GM18868 (cell line): ENCODE results near the gene AHDC1.
"Not testable (repeated sequence)": the region's sequence is repeated elsewhere in the genome, so short reads cannot be mapped to it uniquely, and the experiment has no call there.

Source experiments
- ATAC-seq: cut with Tn5 transposase; IDR thresholded peaks from one replicate; pipeline ENCODE4 v1.9.1; 2021; ENCODE audit warnings: mild to moderate bottlenecking, moderate library complexity; ENCODE audit not compliant: unreplicated experiment

The AHDC1 gene

GRCh38 chr1:27634177-27634984 lies 30.4 kb upstream of the AHDC1 start:
- ATAC-seq, result no peak

DNA sequence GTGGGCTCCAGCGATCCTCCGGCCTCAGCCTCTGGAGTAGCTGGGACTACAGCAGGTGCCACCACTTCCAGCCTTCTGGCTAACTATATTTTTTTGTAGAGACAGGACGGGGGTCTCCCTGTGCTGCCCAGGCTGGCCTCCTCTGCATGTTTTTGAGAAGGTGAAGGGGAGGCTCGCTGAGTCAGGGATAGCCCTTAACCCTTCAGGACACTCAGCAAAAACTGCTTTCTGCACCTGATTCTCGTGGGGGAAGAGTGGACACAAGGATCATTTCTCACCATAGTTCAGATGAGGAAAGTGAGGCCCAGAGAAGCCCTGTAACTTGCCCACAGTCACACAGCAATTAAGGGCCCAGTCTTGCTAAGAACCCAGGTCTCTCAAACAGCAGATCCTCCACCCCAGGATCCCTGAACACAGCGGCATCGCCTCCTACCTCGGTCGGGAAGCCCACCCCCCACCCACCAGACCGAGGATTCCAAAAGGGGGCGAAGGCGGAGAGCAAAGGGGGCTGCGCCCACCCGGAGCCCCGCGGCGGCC lies 29.8 kb upstream of the AHDC1 start:
- ATAC-seq, result no peak

DNA sequence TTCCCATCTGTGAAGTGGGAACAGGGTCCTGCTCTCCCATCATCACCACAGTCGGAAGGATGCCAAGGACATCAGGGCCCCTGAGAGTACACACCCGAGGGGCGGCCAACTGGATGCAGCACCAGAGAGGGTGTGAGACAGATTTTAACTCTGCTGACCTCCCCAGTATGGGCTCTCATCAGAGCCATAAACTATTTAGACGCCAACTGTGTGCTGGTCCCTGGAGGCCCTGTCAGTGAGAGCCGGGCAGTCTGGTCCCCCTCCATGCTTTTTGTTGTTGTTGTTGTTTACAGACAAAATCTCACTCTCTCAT lies 29.3 kb upstream of the AHDC1 start:
- no peak for ATAC-seq

GRCh38 chr1:27632387-27633297 lies 28.7 kb upstream of the AHDC1 start:
- ATAC-seq, result peak; percentile 47

DNA sequence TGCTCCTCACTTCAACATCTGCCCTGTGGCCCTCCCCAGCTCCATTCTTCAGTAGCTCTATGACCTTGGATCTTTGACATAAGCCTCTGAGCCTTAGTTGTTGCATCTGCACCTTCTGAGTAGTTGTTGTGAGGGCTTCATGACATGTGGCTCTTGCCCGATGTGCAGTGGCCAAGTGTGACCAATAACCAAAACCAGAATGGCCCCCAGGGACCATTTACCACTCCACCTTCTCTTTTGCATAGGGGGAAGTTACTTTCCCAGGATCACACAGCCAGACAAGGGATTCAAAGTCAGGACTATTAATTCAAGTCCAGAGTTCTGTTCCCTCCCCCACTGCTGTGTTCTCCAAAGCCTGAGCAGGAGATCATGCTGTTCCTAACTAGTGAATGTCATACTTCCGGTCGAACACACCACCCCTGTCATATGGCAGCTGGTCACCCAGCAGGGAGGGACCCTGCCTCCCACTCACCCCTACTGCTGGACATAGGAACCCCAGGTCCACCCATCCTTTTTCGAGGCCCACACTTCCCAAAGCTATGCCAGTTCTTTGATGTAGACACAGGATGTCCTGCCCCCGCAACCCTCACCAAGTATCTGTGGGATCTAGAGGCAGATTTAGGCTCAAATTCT lies 27.0 kb upstream of the AHDC1 start:
- ATAC-seq, result no peak

DNA sequence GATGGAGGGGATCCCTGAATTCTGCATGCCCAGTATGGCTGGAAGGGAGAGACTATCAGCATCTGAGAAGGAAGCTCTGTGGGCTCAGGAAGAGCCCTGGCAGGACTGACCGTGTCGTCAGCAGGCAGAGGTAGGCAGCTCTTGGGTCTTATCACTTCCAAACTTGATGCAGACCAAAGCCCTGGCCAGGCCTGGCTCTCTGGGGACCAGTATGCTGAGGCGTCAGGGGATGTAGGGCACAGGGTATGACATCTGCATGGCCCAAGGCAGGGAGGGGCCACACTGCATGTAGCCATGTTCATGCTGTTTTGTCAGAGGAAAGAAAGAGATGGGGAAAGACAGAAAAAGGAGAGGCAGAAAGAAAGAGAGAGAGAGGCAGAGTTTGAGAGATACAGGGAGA lies 24.8 kb upstream of the AHDC1 start:
- ATAC-seq, result no peak

DNA sequence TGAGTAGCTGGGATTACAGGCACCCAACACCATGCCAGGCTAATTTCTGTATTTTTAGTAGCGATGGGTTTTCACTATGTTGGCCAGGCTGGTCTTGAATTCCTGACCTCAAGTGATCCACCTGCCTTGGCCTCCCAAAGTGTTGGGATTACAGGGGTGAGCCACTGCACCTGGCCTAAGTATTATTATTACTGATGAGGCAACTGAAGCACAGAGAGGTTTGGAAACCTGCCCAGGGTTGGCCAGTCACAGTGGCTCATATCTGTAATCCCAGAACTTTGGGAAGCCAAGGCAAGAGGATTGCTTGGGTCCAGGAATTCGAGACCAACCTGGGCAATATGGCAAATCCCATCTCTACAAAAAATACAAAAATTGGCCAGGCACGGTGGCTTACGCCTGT lies 23.8 kb upstream of the AHDC1 start:
- ATAC-seq, result not testable (repeated sequence)

DNA sequence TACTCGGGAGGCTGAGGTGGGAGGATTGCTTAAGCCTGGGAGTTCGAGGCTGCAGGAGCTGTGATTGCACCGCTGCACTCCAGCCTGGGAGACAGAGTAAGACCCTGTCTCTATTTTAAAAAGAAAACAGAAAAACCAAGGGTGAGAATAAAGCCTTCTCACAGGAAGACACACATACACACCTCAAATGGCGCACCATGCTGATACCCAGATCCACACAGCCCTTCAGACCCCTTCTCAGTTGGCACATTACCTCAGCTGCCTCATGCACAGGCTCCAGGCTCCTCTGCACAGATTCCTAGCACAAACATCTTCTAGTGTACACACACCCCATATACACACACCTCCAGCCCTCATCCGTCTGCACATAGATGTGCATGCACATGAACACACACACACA lies 23.1 kb upstream of the AHDC1 start:
- no peak for ATAC-seq

GRCh38 chr1:27626031-27626935 lies 22.3 kb upstream of the AHDC1 start:
- ATAC-seq, result no peak

DNA sequence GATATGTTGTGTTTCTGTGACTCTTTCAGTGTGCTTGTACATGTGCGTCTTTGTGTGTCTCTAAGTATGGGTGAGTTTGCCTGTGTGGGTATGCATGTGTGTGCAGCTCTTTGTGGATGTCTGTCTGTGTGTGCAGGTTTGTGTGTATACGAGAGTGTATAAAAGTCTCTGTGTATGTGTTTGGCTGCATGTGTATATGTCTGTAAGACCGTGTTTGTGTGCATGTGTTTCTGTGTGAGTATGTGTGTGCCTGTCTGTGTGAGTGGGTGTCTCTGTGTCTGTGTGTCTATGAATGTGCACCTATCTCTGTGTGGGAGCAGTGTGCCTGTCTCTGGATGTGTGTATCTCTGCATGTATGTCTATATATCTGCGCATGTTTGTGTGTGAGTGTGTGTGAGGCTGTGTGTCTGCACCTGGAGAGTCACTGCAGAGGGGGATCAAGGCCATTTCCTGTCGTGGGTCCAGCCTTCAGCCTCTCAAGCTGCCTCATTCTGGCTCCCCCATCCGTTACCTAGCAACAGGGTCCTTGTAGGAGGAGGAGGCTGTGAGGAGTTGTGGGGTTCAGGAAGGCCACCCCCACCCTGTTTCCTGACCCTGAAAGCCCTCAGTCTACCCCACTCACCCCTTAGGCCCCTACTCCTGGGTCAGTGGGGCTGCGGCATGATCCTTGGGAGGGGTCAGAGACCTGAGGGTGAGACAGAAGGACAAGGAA lies 20.7 kb upstream of the AHDC1 start:
- ATAC-seq, result no peak

DNA sequence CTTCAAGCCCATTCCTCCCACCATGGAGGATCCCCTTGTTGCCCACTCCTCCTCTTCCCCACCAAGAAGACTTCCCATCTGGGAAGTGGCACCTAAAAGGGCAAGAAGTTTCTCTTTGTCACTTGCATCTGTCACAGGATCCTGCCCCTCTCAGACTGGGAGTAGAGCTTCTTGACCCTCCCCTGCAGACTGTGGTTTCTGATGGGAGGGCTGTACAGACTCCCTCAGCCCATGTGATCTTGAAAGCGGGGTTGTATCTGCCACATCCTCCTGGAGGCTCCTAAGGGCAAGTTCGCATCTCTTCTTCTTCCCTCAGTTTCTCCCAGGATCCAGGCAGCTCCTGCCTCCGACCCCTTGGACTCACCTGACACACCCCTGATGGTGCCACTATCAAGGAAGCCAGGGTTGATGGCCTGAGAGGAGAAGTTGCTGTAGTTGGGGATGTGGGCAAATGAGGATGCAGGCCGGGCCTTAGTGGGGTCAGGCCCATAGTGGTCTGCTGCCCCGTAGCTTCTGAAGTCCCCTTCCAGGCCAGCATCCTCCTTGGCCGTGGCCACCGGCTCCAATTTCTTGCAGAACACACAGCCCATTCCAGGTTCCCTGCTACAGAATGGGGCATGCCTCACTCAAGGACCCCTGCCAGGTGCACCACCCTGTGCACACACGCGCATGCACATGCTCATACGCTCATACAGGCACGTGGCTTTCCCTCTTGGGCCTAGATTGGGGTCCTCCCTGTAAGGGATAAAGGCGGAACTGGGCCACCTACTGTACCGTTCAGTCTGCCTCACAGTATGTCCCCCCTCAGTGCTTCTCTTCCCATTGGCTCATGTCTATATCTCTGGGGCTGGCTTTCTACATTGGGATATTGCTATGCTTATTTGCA lies 19.6 kb upstream of the AHDC1 start:
- no peak for ATAC-seq

DNA sequence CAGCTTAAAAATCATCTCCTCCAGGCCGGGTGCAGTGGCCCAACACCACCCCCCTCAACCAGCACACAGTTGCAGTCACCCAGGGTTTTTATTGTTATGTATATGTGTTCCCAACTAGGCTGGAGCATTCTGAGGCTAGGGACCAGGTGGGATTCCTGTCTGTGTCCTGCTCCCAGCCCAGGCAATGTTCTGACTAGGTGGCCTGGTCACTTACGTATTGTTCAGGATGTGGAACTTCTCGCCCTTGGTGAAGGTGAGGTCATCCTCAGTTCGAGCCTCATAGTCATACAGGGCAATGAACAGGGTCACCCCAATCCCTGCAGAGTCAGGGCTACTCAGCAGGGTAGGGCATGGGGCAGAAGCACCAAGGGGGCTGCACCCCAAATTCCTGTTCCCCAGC lies 18.9 kb upstream of the AHDC1 start:
- no peak for ATAC-seq

DNA sequence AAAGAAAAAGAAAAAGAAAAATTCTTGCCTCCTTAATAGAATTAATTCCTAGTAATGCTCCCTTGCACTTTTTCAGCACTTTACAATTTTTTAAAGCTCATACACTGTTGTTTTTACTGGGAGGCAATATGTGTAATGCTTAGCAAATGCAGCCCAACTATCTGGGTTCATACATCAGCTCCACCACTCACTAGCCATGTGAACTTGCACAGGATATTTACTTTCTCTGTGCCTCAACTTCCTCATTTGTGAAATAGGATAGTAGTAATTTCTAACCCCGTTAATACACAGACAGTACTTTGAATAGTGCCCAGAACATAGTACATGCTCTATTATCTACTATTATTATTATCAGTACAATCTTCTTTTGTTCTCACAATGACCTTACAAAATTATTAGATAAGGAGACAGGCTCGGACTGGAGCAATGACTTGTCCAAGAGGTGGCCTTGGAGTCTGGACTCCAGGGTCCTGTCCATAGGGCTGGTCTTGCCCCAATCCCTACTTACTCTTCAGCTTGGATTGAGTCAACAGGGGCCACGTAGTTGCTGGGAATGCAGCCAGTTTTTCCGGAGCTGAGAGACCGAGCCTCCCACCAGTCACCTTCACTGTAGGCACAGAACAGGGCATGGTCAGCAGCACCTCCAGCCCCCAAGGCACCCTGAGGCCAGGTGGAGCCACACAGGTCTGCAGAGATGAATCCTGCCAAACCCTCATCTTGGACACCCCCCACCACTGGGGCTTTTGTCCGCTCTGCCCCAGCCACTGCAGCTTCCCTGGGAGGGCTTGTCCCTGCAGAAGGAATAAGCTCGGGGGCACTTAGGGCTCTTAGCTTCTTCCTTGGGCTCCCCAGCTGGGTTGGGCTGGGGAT lies 17.3 kb upstream of the AHDC1 start:
- no peak for ATAC-seq

- ATAC-seq, result not testable (repeated sequence)
Measured at GRCh38 chr1:27619782-27620438, 16.0 kb upstream of the AHDC1 start.

DNA sequence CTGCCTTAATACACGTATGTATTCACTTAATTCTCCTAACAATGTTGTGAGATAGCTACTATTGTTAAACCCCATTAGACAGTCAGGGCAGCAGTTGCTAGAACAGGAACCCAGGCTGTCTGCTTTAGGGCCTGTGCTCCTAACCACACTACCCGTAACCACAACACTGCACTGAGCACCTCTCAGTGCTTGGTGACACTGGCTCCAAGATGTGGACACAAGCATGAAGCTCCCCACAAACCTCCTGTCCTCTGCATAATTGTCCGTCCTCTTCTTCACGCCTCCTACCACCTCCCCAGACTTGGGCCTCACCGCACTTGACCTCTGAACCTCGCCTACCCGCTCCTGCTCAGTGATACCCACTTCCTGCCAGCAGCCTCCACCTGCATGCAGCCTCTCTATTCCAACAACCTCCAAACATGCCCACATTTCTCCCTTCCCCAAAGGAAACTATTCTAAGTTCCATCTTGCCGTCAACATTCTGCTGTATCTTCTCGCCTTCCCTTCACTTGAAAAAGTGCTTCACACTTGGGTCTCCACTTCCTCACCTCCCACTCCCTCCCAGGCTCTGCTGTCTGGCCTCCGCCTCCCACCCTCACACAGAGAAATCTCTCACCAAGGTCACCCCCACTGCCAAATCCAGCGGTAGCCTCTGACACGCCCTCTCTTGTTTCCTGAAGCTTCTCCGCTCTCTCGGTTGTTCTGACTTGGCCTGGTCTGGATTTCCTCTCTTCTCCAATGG lies 14.6 kb upstream of the AHDC1 start:
- ATAC-seq, result no peak

GRCh38 chr1:27617420-27617819 lies 13.5 kb upstream of the AHDC1 start:
- no peak for ATAC-seq

DNA sequence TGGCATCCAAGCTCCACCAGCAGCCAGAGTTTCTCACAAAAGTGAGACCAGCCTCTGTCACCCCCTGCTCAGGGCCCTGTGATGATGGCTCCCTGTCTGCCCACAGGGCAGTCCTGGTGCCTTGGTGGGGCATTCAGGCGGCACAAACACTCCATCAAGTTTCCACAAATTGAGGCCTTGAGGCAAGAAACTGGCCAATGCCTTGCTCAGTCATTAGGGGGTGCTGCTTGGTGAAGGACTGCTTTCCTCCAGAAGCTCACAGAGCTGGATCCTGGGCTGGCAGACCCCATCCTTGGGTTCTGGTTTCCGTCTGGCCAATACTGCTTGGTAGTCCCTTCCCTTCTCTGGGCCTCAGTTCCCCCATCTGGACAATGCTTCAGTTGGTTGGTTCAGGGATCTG lies 12.5 kb upstream of the AHDC1 start:
- no peak for ATAC-seq
